Measurements from ENCODE around the gene COTL1.

DNA sequence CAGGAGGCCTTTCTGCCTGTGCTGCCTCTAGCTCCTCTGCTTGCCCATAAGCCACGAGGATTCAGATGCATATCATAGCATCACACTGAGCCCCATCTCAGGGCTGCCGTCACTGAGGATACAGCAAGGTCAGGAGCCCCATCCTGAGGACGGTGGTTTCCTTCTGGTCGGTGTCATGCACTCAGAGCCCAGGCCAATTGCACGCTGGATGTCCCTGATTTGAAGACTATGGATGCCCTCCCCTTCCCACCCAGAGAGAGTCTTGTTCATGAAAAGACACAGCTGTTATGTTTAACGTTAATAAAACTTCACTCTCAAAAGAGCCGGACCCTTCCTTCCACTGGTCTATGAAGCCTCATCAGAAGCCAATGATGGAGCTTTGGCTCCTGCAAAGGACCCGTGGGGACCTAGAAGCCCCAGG is 19.9 kb downstream of the COTL1 start:
- TF ChIP-seq POLR2A (IDR thresholded peaks at IDR 0.05; ENCODE audit: low read length) (no peak), GATA1 (IDR thresholded peaks at IDR 0.05; ENCODE audit: low read depth, low read length) (no peak)
